ENCODE measurements around the gene PLPPR5. TPM values are rescaled to one million over a fixed set of nuclear protein-coding genes. Genes with fewer than 3 reads are reported as not detected.

PLPPR5 gene
- total RNA-seq, 1 experiment from 2014 or later = not detected

GRCh38 chr1:98910827-98911226 is 93.8 kb downstream of the PLPPR5 start:
- BruUV-seq (replicated peaks) = no TSS peak
- no peaks in the 10 kb centered on the region for H3K4me1 ChIP-seq (replicated peaks; ENCODE audit: insufficient read depth)
- no peaks in the 10 kb centered on the region for H3K9me3 ChIP-seq (ENCODE audit: insufficient read depth, low read depth)
- H3K9me2 ChIP-seq (ENCODE audit: insufficient read depth) = no peaks in the 10 kb centered on the region
- H4K20me1 ChIP-seq (ENCODE audit: insufficient read depth) = no peaks in the 10 kb centered on the region
- TF ChIP-seq CTCF (conservative IDR thresholded peaks at IDR 0.05) (no peak), EZH2 (IDR thresholded peaks at IDR 0.05; ENCODE audit: low read depth) (no peak)
- H3K27ac ChIP-seq = no peak overlapping the region
- POLR2A ChIA-PET (ENCODE audit: unreplicated experiment) = no interaction called here
- H3K79me2 ChIP-seq (ENCODE audit: low read depth) = no peaks in the 10 kb centered on the region
- no peaks in the 10 kb centered on the region for H3F3A ChIP-seq (ENCODE audit: insufficient read depth, low read depth)
- H3K36me3 ChIP-seq (ENCODE audit: low read depth) = no peaks in the 10 kb centered on the region
- intact Hi-C loops (cut with micrococcal nuclease; ENCODE audit: unreplicated experiment) = no loop called here
- H3K4me3 ChIP-seq = no peak overlapping the region
- no peak for DNase-seq
- no peaks in the 10 kb centered on the region for H3K27me3 ChIP-seq (ENCODE audit: insufficient read depth, low read depth)
- H3K4me2 ChIP-seq = no peak overlapping the region
- CTCF ChIA-PET = no interaction called here
- no peak overlapping the region for H2AFZ ChIP-seq

- H3K9me2 ChIP-seq (ENCODE audit: insufficient read depth) = no peaks in the 10 kb centered on the region
- no peaks in the 10 kb centered on the region for H3K9me3 ChIP-seq (ENCODE audit: insufficient read depth, low read depth)
- H3K27me3 ChIP-seq (ENCODE audit: insufficient read depth, low read depth) = no peaks in the 10 kb centered on the region
- no peak overlapping the region for H3K4me2 ChIP-seq
- ChIA-PET POLR2A (ENCODE audit: unreplicated experiment) (no interaction called here), CTCF (interaction anchor here (0.6 kb wide), 1 partner anchor 234 kb away, joined by 3 read pairs; no protein-coding TSS in a partner anchor)
- no peak for DNase-seq
- no peak overlapping the region for H3K4me3 ChIP-seq
- H3F3A ChIP-seq (ENCODE audit: insufficient read depth, low read depth) = no peaks in the 10 kb centered on the region
- no TSS peak for BruUV-seq (replicated peaks)
- H3K4me1 ChIP-seq (replicated peaks; ENCODE audit: insufficient read depth) = no peaks in the 10 kb centered on the region
- H2AFZ ChIP-seq = no peak overlapping the region
- no peaks in the 10 kb centered on the region for H4K20me1 ChIP-seq (ENCODE audit: insufficient read depth)
- intact Hi-C loops (cut with micrococcal nuclease; ENCODE audit: unreplicated experiment) = no loop called here
- no peak overlapping the region for H3K27ac ChIP-seq
- no peak for TF ChIP-seq EZH2 (IDR thresholded peaks at IDR 0.05; ENCODE audit: low read depth)
- no peak for TF ChIP-seq CTCF (conservative IDR thresholded peaks at IDR 0.05)
- no peaks in the 10 kb centered on the region for H3K79me2 ChIP-seq (ENCODE audit: low read depth)
- H3K36me3 ChIP-seq (ENCODE audit: low read depth) = no peaks in the 10 kb centered on the region
Measured at GRCh38 chr1:98908980-98909379, 95.7 kb downstream of the PLPPR5 start.

- no peaks in the 10 kb centered on the region for H3K4me1 ChIP-seq (replicated peaks; ENCODE audit: insufficient read depth)
- TF ChIP-seq CTCF (conservative IDR thresholded peaks at IDR 0.05) (no peak), EZH2 (IDR thresholded peaks at IDR 0.05; ENCODE audit: low read depth) (no peak)
- H3K9me3 ChIP-seq (ENCODE audit: insufficient read depth, low read depth) = no peaks in the 10 kb centered on the region
- H3K4me2 ChIP-seq = no peak overlapping the region
- no peak overlapping the region for H2AFZ ChIP-seq
- H4K20me1 ChIP-seq (ENCODE audit: insufficient read depth) = no peaks in the 10 kb centered on the region
- H3K36me3 ChIP-seq (ENCODE audit: low read depth) = no peaks in the 10 kb centered on the region
- DNase-seq = no peak
- intact Hi-C loops (cut with micrococcal nuclease; ENCODE audit: unreplicated experiment) = no loop called here
- H3F3A ChIP-seq (ENCODE audit: insufficient read depth, low read depth) = no peaks in the 10 kb centered on the region
- H3K9me2 ChIP-seq (ENCODE audit: insufficient read depth) = no peaks in the 10 kb centered on the region
- CTCF ChIA-PET = no interaction called here
- H3K79me2 ChIP-seq (ENCODE audit: low read depth) = no peaks in the 10 kb centered on the region
- no TSS peak for BruUV-seq (replicated peaks)
- POLR2A ChIA-PET (ENCODE audit: unreplicated experiment) = no interaction called here
- H3K27me3 ChIP-seq (ENCODE audit: insufficient read depth, low read depth) = no peaks in the 10 kb centered on the region
- no peak overlapping the region for H3K4me3 ChIP-seq
- H3K27ac ChIP-seq = no peak overlapping the region
Measured at GRCh38 chr1:98906809-98907208, 97.9 kb downstream of the PLPPR5 start.
